H1 (cell line): Measurements from ENCODE around the gene HOOK1.

Experiments used
- MAFK ChIP-seq: IDR thresholded peaks from 2 replicates; pipeline ENCODE4 v1.6.1; 2012; ENCODE audit warnings: low read depth, mild to moderate bottlenecking, improper control_type of control experiment, low read length
- POLR2A ChIP-seq, 2 experiments: IDR thresholded peaks; 1 replicate in 1 of 2; 2 replicates in 1 of 2; pipeline ENCODE4 v1.6.1; 2011; ENCODE audit warnings: low read depth in 2 of 2, low read length in 2 of 2, mild to moderate bottlenecking in 2 of 2; ENCODE audit errors: control extremely low read depth in 1 of 2
- SRF ChIP-seq: IDR thresholded peaks from 2 replicates; pipeline ENCODE4 v1.6.1; 2011; ENCODE audit warnings: mild to moderate bottlenecking, low read depth, low read length, moderate library complexity
- TEAD4 ChIP-seq: IDR thresholded peaks from 2 replicates; pipeline ENCODE4 v1.6.1; 2012; ENCODE audit warnings: low read depth, low read length, inconsistent platforms, mixed read lengths
- ZNF274 ChIP-seq: IDR thresholded peaks from 2 replicates; pipeline ENCODE4 v1.7.0; 2012; ENCODE audit warnings: low read length, borderline replicate concordance; ENCODE audit errors: extremely low read depth

GRCh38 chr1:59771361-59771760, 43.4 kb upstream of the HOOK1 start:
- no peak for TF ChIP-seq SRF
- TF ChIP-seq POLR2A (IDR thresholded peaks at IDR 0.05; ENCODE audit: control extremely low read depth in 1 of 2, low read depth in 2 of 2, low read length in 2 of 2), result no peak
- TF ChIP-seq ZNF274, result no peak
- TF ChIP-seq MAFK, result no peak
- no peak for TF ChIP-seq TEAD4
